Mesothelial cell of epicardium (in vitro differentiated cells): ENCODE measurements around the gene PRF1. TPM values are rescaled to one million over a fixed set of nuclear protein-coding genes. Genes with fewer than 3 reads are reported as not detected.
A peak's percentile ranks its signal among the peaks of the same experiment; 100 is the strongest.

Experiments used
- DNase-seq, 2 experiments: peaks; one replicate each; pipeline ENCODE4 v3.0.0; 2021; ENCODE audit warnings: low spot score in 2 of 2; ENCODE audit not compliant: unreplicated experiment in 2 of 2
- H3K27ac Mint-ChIP-seq: 2 replicates; pipeline ENCODE4 v1.8.0; 2021; ENCODE audit warnings: mixed read lengths
- H3K27me3 Mint-ChIP-seq: 2 replicates; pipeline ENCODE4 v1.8.0; 2021; ENCODE audit warnings: low read depth, mixed read lengths
- H3K36me3 Mint-ChIP-seq: 2 replicates; pipeline ENCODE4 v1.8.0; 2021; ENCODE audit warnings: mixed read lengths
- H3K4me1 Mint-ChIP-seq: 2 replicates; pipeline ENCODE4 v1.8.0; 2021; ENCODE audit warnings: mixed read lengths
- H3K4me3 Mint-ChIP-seq: 2 replicates; pipeline ENCODE4 v1.8.0; 2021; ENCODE audit warnings: mild to moderate bottlenecking, moderate library complexity, mixed read lengths
- H3K9me3 Mint-ChIP-seq: 2 replicates; pipeline ENCODE4 v1.8.0; 2021; ENCODE audit warnings: mixed read lengths
- total RNA-seq: library from RNA; stranded (reverse); gene quantifications from 3 replicates; pipeline ENCODE4 v1.2.1, GENCODE V29; 2021
- TF ChIP-seq, protein P1 (sequence below): fragments of 200-600 bp; sonication (generic); IDR thresholded peaks from one replicate; pipeline ENCODE4 v1.5.0; 2021; ENCODE audit warnings: antibody characterized with exemption; ENCODE audit not compliant: unreplicated experiment

Gene PRF1
- total RNA-seq, 1 donor from 2014 or later = 0.13 TPM

DNA sequence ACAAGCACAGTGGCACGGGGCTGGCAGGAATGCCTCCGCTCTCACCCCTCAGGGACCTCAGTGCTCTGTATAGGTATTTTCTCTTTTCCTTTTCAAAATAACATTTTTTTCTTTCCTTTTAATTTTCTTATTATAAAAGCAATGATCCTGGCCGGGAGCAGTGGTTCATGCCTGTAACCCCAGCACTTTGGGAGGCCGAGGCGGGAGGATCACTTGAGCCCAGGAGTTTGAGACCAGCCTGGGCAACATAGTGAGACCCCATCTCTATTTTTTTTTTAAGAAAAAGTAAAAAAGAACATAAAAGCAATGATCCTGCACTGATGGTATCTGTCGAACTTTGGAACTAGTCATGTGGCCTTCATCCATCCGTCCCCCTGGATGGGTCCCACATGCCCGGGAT is 3.2 kb downstream of the PRF1 start:
- no peaks in the 10 kb centered on the region for H3K9me3 Mint-ChIP-seq
- no peaks in the 10 kb centered on the region for H3K36me3 Mint-ChIP-seq
- no peaks in the 10 kb centered on the region for H3K27me3 Mint-ChIP-seq
- H3K27ac Mint-ChIP-seq = no peak overlapping the region
- no peak overlapping the region for H3K4me3 Mint-ChIP-seq
- TF ChIP-seq, protein P1, sequence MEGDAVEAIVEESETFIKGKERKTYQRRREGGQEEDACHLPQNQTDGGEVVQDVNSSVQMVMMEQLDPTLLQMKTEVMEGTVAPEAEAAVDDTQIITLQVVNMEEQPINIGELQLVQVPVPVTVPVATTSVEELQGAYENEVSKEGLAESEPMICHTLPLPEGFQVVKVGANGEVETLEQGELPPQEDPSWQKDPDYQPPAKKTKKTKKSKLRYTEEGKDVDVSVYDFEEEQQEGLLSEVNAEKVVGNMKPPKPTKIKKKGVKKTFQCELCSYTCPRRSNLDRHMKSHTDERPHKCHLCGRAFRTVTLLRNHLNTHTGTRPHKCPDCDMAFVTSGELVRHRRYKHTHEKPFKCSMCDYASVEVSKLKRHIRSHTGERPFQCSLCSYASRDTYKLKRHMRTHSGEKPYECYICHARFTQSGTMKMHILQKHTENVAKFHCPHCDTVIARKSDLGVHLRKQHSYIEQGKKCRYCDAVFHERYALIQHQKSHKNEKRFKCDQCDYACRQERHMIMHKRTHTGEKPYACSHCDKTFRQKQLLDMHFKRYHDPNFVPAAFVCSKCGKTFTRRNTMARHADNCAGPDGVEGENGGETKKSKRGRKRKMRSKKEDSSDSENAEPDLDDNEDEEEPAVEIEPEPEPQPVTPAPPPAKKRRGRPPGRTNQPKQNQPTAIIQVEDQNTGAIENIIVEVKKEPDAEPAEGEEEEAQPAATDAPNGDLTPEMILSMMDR = no peak
- no peak for DNase-seq
- H3K4me1 Mint-ChIP-seq = peaks cover 12% of the 10 kb centered on the region

DNA sequence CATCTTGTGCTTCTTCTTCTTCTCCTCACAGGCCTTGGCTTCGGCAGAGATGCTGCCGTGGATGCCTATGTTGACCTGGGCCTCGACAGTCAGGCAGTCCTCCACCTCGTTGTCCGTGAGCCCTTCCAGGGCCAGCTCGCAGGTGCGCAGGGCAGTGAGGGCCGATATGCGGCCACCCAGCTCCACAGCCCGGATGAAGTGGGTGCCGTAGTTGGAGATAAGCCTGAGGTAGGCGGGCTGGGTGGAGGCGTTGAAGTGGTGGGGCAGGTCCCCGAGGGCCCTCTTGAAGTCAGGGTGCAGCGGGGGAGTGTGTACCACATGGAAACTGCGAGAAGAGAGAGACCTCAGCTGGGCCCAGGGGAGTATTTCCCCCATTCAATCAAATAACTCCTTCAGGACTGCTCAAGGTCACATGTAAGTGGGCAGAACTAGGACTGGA is 3.7 kb downstream of the PRF1 start:
- Mint-ChIP-seq H3K27me3 (no peaks in the 10 kb centered on the region), H3K9me3 (no peaks in the 10 kb centered on the region), H3K27ac (no peak overlapping the region), H3K36me3 (no peaks in the 10 kb centered on the region), H3K4me1 (peaks cover 12% of the 10 kb centered on the region), H3K4me3 (no peak overlapping the region)
- DNase-seq = no peak
- TF ChIP-seq, protein P1 = no peak

DNA sequence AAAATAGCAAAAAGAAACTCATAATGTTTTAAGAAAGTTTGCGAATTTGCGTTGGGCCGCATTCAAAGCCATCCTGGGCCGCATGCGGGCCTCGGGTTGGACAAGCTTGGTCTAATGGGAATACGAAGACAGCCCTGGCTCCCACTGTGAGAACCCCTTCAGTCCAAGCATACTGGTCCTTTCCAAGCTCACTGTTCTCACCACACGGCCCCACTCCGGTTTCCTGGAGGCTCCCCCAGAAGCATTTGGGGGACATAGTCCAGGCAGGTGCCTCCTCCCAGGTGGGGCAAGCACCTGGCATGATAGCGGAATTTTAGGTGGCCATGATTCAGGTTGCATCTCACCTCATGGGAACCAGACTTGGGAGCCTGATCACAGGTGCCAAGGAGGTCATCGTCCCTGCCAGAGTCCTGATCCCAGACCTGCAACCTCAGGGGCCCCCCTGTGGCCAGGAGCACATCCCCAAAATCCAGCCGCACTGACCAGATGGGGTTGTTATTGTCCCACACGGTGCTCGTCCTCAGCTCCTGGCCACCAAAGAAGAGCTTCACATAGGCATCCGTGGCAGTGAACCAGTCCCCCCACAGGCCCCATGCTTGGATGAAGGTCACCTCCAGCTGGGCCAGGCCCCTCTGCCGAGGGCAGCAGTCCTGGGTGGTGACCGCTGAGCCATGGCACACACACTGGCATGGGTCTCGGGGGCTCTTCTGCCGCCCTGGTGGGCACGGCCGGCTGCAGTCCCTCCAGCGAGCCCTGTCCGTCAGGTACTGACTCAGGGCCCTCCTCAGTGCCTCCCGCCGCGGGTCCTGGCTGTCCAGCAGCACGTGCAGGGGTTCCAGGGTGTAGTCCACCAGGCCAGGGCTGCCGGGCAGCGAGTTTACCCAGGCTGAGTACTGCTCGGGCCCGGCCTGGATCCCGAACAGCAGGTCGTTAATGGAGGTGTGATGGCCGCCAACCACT is 4.4 kb downstream of the PRF1 start:
- no peak for DNase-seq
- Mint-ChIP-seq H3K36me3 (no peaks in the 10 kb centered on the region), H3K4me1 (peaks cover 12% of the 10 kb centered on the region), H3K9me3 (no peaks in the 10 kb centered on the region), H3K27me3 (peaks cover 5% of the 10 kb centered on the region), H3K4me3 (no peak overlapping the region), H3K27ac (no peak overlapping the region)
- TF ChIP-seq, protein P1 = no peak

DNA sequence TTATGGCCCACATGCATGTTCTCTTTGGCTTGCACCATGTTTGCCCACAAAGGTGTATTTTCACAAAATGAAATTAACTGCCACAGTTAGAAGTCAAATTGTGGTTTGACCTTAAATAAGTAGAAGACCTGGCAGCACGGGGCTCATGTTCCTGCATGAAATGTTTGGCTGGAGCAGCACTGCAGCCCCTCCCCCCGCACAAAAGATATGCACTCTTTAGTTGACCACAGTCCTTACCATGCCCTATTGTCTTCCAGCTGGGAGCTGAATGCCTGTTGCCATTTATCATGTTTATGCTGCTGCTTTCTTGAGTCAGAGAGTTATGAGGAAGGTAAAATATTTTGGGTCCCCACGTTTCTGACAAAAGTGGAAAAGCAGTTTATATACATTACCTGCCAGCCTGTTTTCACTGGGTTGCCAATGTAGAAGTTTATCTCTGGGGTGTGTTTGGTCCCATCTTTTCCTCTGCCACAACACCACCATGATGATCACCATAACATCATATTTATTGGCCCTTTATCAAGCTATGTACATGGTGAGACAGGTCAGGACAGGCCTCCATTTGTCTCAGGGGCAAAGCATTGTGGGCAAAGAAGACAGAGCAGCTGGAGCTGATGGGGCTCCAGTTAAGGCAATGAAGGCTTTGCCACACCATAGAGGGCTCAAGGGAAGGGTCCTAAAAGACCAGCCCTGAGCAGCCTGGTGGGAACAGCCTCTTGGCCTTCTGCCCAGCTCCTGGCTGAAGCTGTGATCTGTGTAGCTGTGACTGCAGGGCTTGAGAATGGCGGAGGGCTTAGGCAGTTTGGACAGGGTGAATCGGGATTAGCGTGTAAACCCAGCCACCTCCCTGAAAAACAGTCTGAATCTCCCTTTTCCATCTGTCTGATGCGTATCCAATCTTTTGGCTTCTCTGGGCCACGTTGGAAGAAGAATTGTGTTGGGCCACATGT is 5.4 kb downstream of the PRF1 start:
- Mint-ChIP-seq H3K4me3 (no peak overlapping the region), H3K4me1 (peaks cover 12% of the 10 kb centered on the region), H3K27ac (peak overlapping the region; percentile 56), H3K27me3 (peaks cover 10% of the 10 kb centered on the region), H3K9me3 (no peaks in the 10 kb centered on the region), H3K36me3 (no peaks in the 10 kb centered on the region)
- no peak for DNase-seq
- TF ChIP-seq, protein P1 = no peak

DNA sequence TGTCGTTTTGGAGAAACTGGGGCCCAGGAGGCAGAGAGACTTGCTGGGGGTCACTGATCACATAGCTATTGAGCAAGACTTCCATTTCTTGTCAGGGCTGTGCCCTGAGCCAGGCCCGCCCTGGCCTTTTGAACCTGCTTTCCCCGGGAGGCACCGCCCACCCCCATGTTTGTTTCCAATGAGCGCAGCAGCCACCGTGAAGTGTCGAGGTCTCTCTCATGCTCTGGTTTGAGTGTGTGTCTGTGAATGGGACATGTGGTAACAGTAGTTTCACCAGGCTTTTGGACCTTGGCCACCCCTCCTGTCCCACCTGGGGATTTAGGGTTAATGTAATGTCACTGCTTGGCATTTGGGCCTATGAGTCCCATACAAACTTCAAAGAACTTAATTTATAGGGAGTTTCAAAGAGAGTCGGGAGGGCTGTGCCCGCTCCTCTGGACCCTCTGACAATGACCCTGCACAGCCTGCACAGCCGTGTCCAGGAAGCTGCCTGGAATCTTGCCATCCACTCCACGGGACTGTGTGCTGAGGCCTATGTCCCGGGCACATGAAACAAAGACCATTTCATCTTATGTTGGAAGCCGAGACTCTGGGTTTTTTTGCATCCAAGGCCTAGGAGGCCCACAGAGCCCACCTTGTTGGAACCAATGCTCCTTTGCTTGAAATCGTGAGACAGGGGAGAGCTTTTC is 6.3 kb downstream of the PRF1 start:
- H3K4me1 Mint-ChIP-seq = peaks cover 10% of the 10 kb centered on the region
- H3K9me3 Mint-ChIP-seq = no peaks in the 10 kb centered on the region
- no peaks in the 10 kb centered on the region for H3K36me3 Mint-ChIP-seq
- H3K27me3 Mint-ChIP-seq = peaks cover 11% of the 10 kb centered on the region
- no peak overlapping the region for H3K4me3 Mint-ChIP-seq
- no peak overlapping the region for H3K27ac Mint-ChIP-seq
- TF ChIP-seq, protein P1 = no peak
- no peak for DNase-seq
